ENCODE measurements around the gene POMZP3.
"Not testable (repeated sequence)": the region's sequence is repeated elsewhere in the genome, so short reads cannot be mapped to it uniquely, and the experiment has no call there.

- TF ChIP-seq CTCF (IDR thresholded peaks at IDR 0.05 in 8 of 11, conservative IDR thresholded peaks at IDR 0.05 in 3 of 11); POLR2A (IDR thresholded peaks at IDR 0.05); POLR2AphosphoS5 (IDR thresholded peaks at IDR 0.05): not testable (repeated sequence)
Observed at GRCh38 chr7:76575431-76575830, 51.6 kb downstream of the POMZP3 start.
